Panc1 (cell line): ENCODE measurements around the gene NOS2. TPM values are rescaled to one million over a fixed set of nuclear protein-coding genes. Genes with fewer than 3 reads are reported as not detected.
A peak's percentile ranks its signal among the peaks of the same experiment; 100 is the strongest.

Experiments used
- ATAC-seq: fragments of 200-7000 bp; cut with Tn5 transposase; 2 replicates; pipeline ENCODE4 v1.9.1; 2020; ENCODE audit warnings: mild to moderate bottlenecking, moderate library complexity
- BruUV-seq: library from RNA; stranded (reverse); fragments of 400-500 nt; replicated peaks from 2 replicates; lab custom pipeline; 2021; lab: Mats Ljungman, UMichigan
- CTCF ChIA-PET: fragments of 300-600 bp; sonication (Branson Sonifier 250); formaldehyde crosslinking; loops from one replicate; lab custom pipeline; 2022; ENCODE audit warnings: antibody characterized with exemption; lab: Charles Lee
- POLR2A ChIA-PET: fragments of 300-600 bp; sonication (Branson Sonifier 250); formaldehyde crosslinking; loops from one replicate; lab custom pipeline; 2022; ENCODE audit warnings: antibody characterized with exemption; lab: Charles Lee
- DNase-seq: peaks from one replicate; pipeline ENCODE4 v3.0.0-alpha.2; 2010; ENCODE audit warnings: low read depth, low spot score
- H3K27ac ChIP-seq: 2 replicates; pipeline ENCODE4 v1.5.1; 2011; ENCODE audit warnings: mild to moderate bottlenecking, low read length, inconsistent platforms
- H3K27me3 ChIP-seq: fragments of 200-500 bp; sonication (Bioruptor generic); 2 replicates; pipeline ENCODE4 v1.6.0; 2014; ENCODE audit warnings: low read length, inconsistent platforms; ENCODE audit not compliant: control insufficient read depth, insufficient read depth
- H3K36me3 ChIP-seq: fragments of 200-500 bp; sonication (Bioruptor generic); 2 replicates; pipeline ENCODE4 v1.5.1; 2014; ENCODE audit warnings: inconsistent platforms, mild to moderate bottlenecking, low read length, moderate library complexity; ENCODE audit not compliant: control insufficient read depth, insufficient read depth
- H3K4me1 ChIP-seq: 2 replicates; pipeline ENCODE4 v1.5.1; 2011; ENCODE audit warnings: inconsistent platforms, mild to moderate bottlenecking, low read length, moderate library complexity; ENCODE audit not compliant: control insufficient read depth, insufficient read depth
- H3K4me3 ChIP-seq, 2 experiments: 2 replicates each; pipeline ENCODE4 v1.5.1; 2011 to 2012; ENCODE audit warnings: low read depth in 2 of 2, low read length in 2 of 2, mild to moderate bottlenecking in 2 of 2, inconsistent platforms in 1 of 2, moderate library complexity in 1 of 2
- H3K9me3 ChIP-seq: fragments of 200-500 bp; sonication (Bioruptor generic); 2 replicates; pipeline ENCODE4 v1.5.1; 2014; ENCODE audit warnings: low read depth, mild to moderate bottlenecking, inconsistent platforms, low read length, moderate library complexity; ENCODE audit not compliant: control insufficient read depth, insufficient read depth
- POLR2AphosphoS5 ChIP-seq: IDR thresholded peaks from 2 replicates; pipeline ENCODE4 v1.6.1; 2012; ENCODE audit warnings: mild to moderate bottlenecking, low read depth, low read length, moderate library complexity
- SIN3A ChIP-seq: IDR thresholded peaks from 2 replicates; pipeline ENCODE4 v1.6.1; 2012; ENCODE audit warnings: low read depth, mild to moderate bottlenecking, low read length, moderate library complexity, borderline replicate concordance; ENCODE audit not compliant: insufficient read depth
- TCF7L2 ChIP-seq: IDR thresholded peaks from 2 replicates; pipeline ENCODE4 v1.6.1; 2011; ENCODE audit warnings: mild to moderate bottlenecking, low read depth, low read length, inconsistent platforms
- in situ Hi-C: cut with HindIII; loops from 2 replicates; pipeline ENCODE4 v1.10.0; 2016; ENCODE audit warnings: low sequenced_read_pairs, low pct_unique_long_range_greater_than_20kb
- intact Hi-C: fragments of 100-400 bp; cut with micrococcal nuclease; formaldehyde crosslinking; loops from one replicate; pipeline ENCODE4 v1.10.0; 2022; ENCODE audit not compliant: unreplicated experiment
- total RNA-seq: library from RNA; stranded (reverse); gene quantifications from one replicate; pipeline ENCODE4 v1.2.1, GENCODE V29; 2021; ENCODE audit not compliant: unreplicated experiment
- TF ChIP-seq, protein P1 (sequence below): fragments of 450-650 bp; IDR thresholded peaks from 2 replicates; pipeline ENCODE4 v1.5.1; 2017; ENCODE audit warnings: mild to moderate bottlenecking
- TF ChIP-seq, protein P2 (sequence below), 2 experiments: IDR thresholded peaks; 2 replicates each; pipeline ENCODE4 v1.6.1; 2011 to 2012; ENCODE audit warnings: low read depth in 2 of 2, control low read depth in 1 of 2, low read length in 1 of 2, mild to moderate bottlenecking in 1 of 2, moderate library complexity in 1 of 2; ENCODE audit not compliant: insufficient read depth in 1 of 2

Gene NOS2
- total RNA-seq, 1 experiment from 2014 or later, result 0.08 TPM

- ChIA-PET CTCF (interaction anchor here (0.6 to 6.9 kb wide), 30 partner anchors 8 to 643 kb away, joined by 3 to 113 read pairs (median 4); partner anchors contain the start of genes LYRM9 and POLDIP2), POLR2A (no interaction called here)
- in situ Hi-C loops (no loop called here), intact Hi-C loops (loop anchor here (2.0 kb wide), 1 partner anchor 73 kb away; no protein-coding TSS in a partner anchor)
- H3K9me3 ChIP-seq, result no peaks in the 10 kb centered on the region
- peak; percentile 97 for ATAC-seq
- no peaks in the 10 kb centered on the region for H3K36me3 ChIP-seq
- DNase-seq, result peak; percentile 58
- TF ChIP-seq POLR2AphosphoS5 (no peak), SIN3A (no peak)
- TF ChIP-seq, protein P1, sequence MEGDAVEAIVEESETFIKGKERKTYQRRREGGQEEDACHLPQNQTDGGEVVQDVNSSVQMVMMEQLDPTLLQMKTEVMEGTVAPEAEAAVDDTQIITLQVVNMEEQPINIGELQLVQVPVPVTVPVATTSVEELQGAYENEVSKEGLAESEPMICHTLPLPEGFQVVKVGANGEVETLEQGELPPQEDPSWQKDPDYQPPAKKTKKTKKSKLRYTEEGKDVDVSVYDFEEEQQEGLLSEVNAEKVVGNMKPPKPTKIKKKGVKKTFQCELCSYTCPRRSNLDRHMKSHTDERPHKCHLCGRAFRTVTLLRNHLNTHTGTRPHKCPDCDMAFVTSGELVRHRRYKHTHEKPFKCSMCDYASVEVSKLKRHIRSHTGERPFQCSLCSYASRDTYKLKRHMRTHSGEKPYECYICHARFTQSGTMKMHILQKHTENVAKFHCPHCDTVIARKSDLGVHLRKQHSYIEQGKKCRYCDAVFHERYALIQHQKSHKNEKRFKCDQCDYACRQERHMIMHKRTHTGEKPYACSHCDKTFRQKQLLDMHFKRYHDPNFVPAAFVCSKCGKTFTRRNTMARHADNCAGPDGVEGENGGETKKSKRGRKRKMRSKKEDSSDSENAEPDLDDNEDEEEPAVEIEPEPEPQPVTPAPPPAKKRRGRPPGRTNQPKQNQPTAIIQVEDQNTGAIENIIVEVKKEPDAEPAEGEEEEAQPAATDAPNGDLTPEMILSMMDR, result peak; percentile 88
- H3K27ac ChIP-seq, result peak overlapping the region; percentile 61
- H3K4me3 ChIP-seq, result peak overlapping the region; percentile 22 to 55
- no peaks in the 10 kb centered on the region; the same call in 1 of the 2 replicates for H3K27me3 ChIP-seq
- H3K4me1 ChIP-seq, result peaks cover 6% of the 10 kb centered on the region
- BruUV-seq, result no TSS peak
These were observed 5.3 kb upstream of the NOS2 start for GRCh38 chr17:27805520-27806146.

GRCh38 chr17:27804113-27804512 is 3.8 kb upstream of the NOS2 start:
- ATAC-seq (no peak), DNase-seq (no peak)
- Histone ChIP-seq H3K27me3 (peaks cover 5% of the 10 kb centered on the region), H3K9me3 (no peaks in the 10 kb centered on the region), H3K27ac (no peak overlapping the region), H3K4me3 (no peak overlapping the region), H3K4me1 (peaks cover 6% of the 10 kb centered on the region), H3K36me3 (no peaks in the 10 kb centered on the region)
- in situ Hi-C loops (no loop called here), intact Hi-C loops (loop anchor here (2.0 kb wide), 1 partner anchor 75 kb away; no protein-coding TSS in a partner anchor)
- BruUV-seq, result no TSS peak
- POLR2A ChIA-PET, result no interaction called here
- CTCF ChIA-PET, result interaction anchor here (1.3 to 6.9 kb wide), 4 partner anchors 25 to 90 kb away, joined by 6 to 113 read pairs (median 18); partner anchors contain the start of gene LYRM9
- TF ChIP-seq, protein P2, sequence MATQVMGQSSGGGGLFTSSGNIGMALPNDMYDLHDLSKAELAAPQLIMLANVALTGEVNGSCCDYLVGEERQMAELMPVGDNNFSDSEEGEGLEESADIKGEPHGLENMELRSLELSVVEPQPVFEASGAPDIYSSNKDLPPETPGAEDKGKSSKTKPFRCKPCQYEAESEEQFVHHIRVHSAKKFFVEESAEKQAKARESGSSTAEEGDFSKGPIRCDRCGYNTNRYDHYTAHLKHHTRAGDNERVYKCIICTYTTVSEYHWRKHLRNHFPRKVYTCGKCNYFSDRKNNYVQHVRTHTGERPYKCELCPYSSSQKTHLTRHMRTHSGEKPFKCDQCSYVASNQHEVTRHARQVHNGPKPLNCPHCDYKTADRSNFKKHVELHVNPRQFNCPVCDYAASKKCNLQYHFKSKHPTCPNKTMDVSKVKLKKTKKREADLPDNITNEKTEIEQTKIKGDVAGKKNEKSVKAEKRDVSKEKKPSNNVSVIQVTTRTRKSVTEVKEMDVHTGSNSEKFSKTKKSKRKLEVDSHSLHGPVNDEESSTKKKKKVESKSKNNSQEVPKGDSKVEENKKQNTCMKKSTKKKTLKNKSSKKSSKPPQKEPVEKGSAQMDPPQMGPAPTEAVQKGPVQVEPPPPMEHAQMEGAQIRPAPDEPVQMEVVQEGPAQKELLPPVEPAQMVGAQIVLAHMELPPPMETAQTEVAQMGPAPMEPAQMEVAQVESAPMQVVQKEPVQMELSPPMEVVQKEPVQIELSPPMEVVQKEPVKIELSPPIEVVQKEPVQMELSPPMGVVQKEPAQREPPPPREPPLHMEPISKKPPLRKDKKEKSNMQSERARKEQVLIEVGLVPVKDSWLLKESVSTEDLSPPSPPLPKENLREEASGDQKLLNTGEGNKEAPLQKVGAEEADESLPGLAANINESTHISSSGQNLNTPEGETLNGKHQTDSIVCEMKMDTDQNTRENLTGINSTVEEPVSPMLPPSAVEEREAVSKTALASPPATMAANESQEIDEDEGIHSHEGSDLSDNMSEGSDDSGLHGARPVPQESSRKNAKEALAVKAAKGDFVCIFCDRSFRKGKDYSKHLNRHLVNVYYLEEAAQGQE (IDR thresholded peaks at IDR 0.05; ENCODE audit: insufficient read depth in 1 of 2, low read depth in 2 of 2, low read length in 1 of 2), result no peak
- TF ChIP-seq, protein P1, result no peak
- TF ChIP-seq TCF7L2 (no peak), SIN3A (no peak), POLR2AphosphoS5 (no peak)
